Renal pelvis (tissue), 4 donors: ENCODE data around the gene POT1. TPM values are rescaled to one million over a fixed set of nuclear protein-coding genes. Genes with fewer than 3 reads are reported as not detected.

Source experiments
- DNase-seq: peaks from one replicate; pipeline ENCODE4 v3.0.0-alpha.2; 2013
- polyA plus RNA-seq, 3 donors: library from polyadenylated mRNA; unstranded; fragments of 120-200 nt; gene quantifications; one replicate each; pipeline ENCODE4 v1.2.1, GENCODE V29; 2013; ENCODE audit not compliant: insufficient read length in 3 of 3

Gene POT1
- polyA plus RNA-seq, 3 donors: 39.5 to 41.2 (median 40.0) TPM

GRCh38 chr7:124813994-124814798 is 115.4 kb downstream of the POT1 start:
- DNase-seq: no peak

- no peak for DNase-seq
Measured at GRCh38 chr7:124812764-124813163, 116.9 kb downstream of the POT1 start.

- no peak for DNase-seq
Measured at GRCh38 chr7:124811341-124811740, 118.3 kb downstream of the POT1 start.

- no peak for DNase-seq
Measured at GRCh38 chr7:124810605-124811004, 119.0 kb downstream of the POT1 start.

- no peak for DNase-seq
Measured at GRCh38 chr7:124808206-124808605, 121.4 kb downstream of the POT1 start.

- DNase-seq: no peak
Measured at GRCh38 chr7:124801330-124801895, 128.2 kb downstream of the POT1 start.

- no peak for DNase-seq
Measured at GRCh38 chr7:124800386-124800785, 129.2 kb downstream of the POT1 start.

- DNase-seq: no peak
Measured at GRCh38 chr7:124799448-124799847, 130.2 kb downstream of the POT1 start.

- DNase-seq: no peak
Measured at GRCh38 chr7:124796771-124797170, 132.9 kb downstream of the POT1 start.

GRCh38 chr7:124792696-124793095 is 136.9 kb downstream of the POT1 start:
- no peak for DNase-seq

- no peak for DNase-seq
Measured at GRCh38 chr7:124792002-124792401, 137.6 kb downstream of the POT1 start.

GRCh38 chr7:124791426-124791825 is 138.2 kb downstream of the POT1 start:
- no peak for DNase-seq

- DNase-seq: no peak
Measured at GRCh38 chr7:124790645-124791044, 139.0 kb downstream of the POT1 start.

- no peak for DNase-seq
Measured at GRCh38 chr7:124785994-124786393, 143.6 kb downstream of the POT1 start.

- peak; percentile 65 for DNase-seq
Measured at GRCh38 chr7:124784879-124785818, 144.5 kb downstream of the POT1 start.

- no peak for DNase-seq
Measured at GRCh38 chr7:124783271-124783670, 146.4 kb downstream of the POT1 start.

GRCh38 chr7:124781907-124782734 is 147.5 kb downstream of the POT1 start:
- DNase-seq: peak; percentile 27

GRCh38 chr7:124781418-124781817 is 148.2 kb downstream of the POT1 start:
- DNase-seq: no peak

- no peak for DNase-seq
Measured at GRCh38 chr7:124780608-124781007, 149.0 kb downstream of the POT1 start.

GRCh38 chr7:124780056-124780455 is 149.6 kb downstream of the POT1 start:
- DNase-seq: no peak

- DNase-seq: no peak
Measured at GRCh38 chr7:124779620-124780019, 150.0 kb downstream of the POT1 start.

- no peak for DNase-seq
Measured at GRCh38 chr7:124779194-124779593, 150.4 kb downstream of the POT1 start.
